Panc1 (cell line): Measurements from ENCODE around the gene MPPED1. TPM values are rescaled to one million over a fixed set of nuclear protein-coding genes. Genes with fewer than 3 reads are reported as not detected.

ENCODE experiments used
- ATAC-seq: fragments of 200-7000 bp; cut with Tn5 transposase; 2 replicates; pipeline ENCODE4 v1.9.1; 2020; ENCODE audit warnings: mild to moderate bottlenecking, moderate library complexity
- BruUV-seq: library from RNA; stranded (reverse); fragments of 400-500 nt; replicated peaks from 2 replicates; lab custom pipeline; 2021; lab: Mats Ljungman, UMichigan
- CTCF ChIA-PET: fragments of 300-600 bp; sonication (Branson Sonifier 250); formaldehyde crosslinking; loops from one replicate; lab custom pipeline; 2022; ENCODE audit warnings: antibody characterized with exemption; lab: Charles Lee
- POLR2A ChIA-PET: fragments of 300-600 bp; sonication (Branson Sonifier 250); formaldehyde crosslinking; loops from one replicate; lab custom pipeline; 2022; ENCODE audit warnings: antibody characterized with exemption; lab: Charles Lee
- DNase-seq: peaks from one replicate; pipeline ENCODE4 v3.0.0-alpha.2; 2010; ENCODE audit warnings: low read depth, low spot score
- H3K27ac ChIP-seq: 2 replicates; pipeline ENCODE4 v1.5.1; 2011; ENCODE audit warnings: mild to moderate bottlenecking, low read length, inconsistent platforms
- H3K27me3 ChIP-seq: fragments of 200-500 bp; sonication (Bioruptor generic); 2 replicates; pipeline ENCODE4 v1.6.0; 2014; ENCODE audit warnings: low read length, inconsistent platforms; ENCODE audit not compliant: control insufficient read depth, insufficient read depth
- H3K36me3 ChIP-seq: fragments of 200-500 bp; sonication (Bioruptor generic); 2 replicates; pipeline ENCODE4 v1.5.1; 2014; ENCODE audit warnings: inconsistent platforms, mild to moderate bottlenecking, low read length, moderate library complexity; ENCODE audit not compliant: control insufficient read depth, insufficient read depth
- H3K4me1 ChIP-seq: 2 replicates; pipeline ENCODE4 v1.5.1; 2011; ENCODE audit warnings: inconsistent platforms, mild to moderate bottlenecking, low read length, moderate library complexity; ENCODE audit not compliant: control insufficient read depth, insufficient read depth
- H3K4me3 ChIP-seq, 2 experiments: 2 replicates each; pipeline ENCODE4 v1.5.1; 2011 to 2012; ENCODE audit warnings: low read depth in 2 of 2, low read length in 2 of 2, mild to moderate bottlenecking in 2 of 2, inconsistent platforms in 1 of 2, moderate library complexity in 1 of 2
- H3K9me3 ChIP-seq: fragments of 200-500 bp; sonication (Bioruptor generic); 2 replicates; pipeline ENCODE4 v1.5.1; 2014; ENCODE audit warnings: low read depth, mild to moderate bottlenecking, inconsistent platforms, low read length, moderate library complexity; ENCODE audit not compliant: control insufficient read depth, insufficient read depth
- CTCF ChIP-seq: fragments of 450-650 bp; IDR thresholded peaks from 2 replicates; pipeline ENCODE4 v1.5.1; 2017; ENCODE audit warnings: mild to moderate bottlenecking
- POLR2AphosphoS5 ChIP-seq: IDR thresholded peaks from 2 replicates; pipeline ENCODE4 v1.6.1; 2012; ENCODE audit warnings: mild to moderate bottlenecking, low read depth, low read length, moderate library complexity
- REST ChIP-seq, 2 experiments: IDR thresholded peaks; 2 replicates each; pipeline ENCODE4 v1.6.1; 2011 to 2012; ENCODE audit warnings: low read depth in 2 of 2, control low read depth in 1 of 2, low read length in 1 of 2, mild to moderate bottlenecking in 1 of 2, moderate library complexity in 1 of 2; ENCODE audit not compliant: insufficient read depth in 1 of 2
- SIN3A ChIP-seq: IDR thresholded peaks from 2 replicates; pipeline ENCODE4 v1.6.1; 2012; ENCODE audit warnings: low read depth, mild to moderate bottlenecking, low read length, moderate library complexity, borderline replicate concordance; ENCODE audit not compliant: insufficient read depth
- TCF7L2 ChIP-seq: IDR thresholded peaks from 2 replicates; pipeline ENCODE4 v1.6.1; 2011; ENCODE audit warnings: mild to moderate bottlenecking, low read depth, low read length, inconsistent platforms
- in situ Hi-C: cut with HindIII; loops from 2 replicates; pipeline ENCODE4 v1.10.0; 2016; ENCODE audit warnings: low sequenced_read_pairs, low pct_unique_long_range_greater_than_20kb
- intact Hi-C: fragments of 100-400 bp; cut with micrococcal nuclease; formaldehyde crosslinking; loops from one replicate; pipeline ENCODE4 v1.10.0; 2022; ENCODE audit not compliant: unreplicated experiment
- total RNA-seq: library from RNA; stranded (reverse); gene quantifications from one replicate; pipeline ENCODE4 v1.2.1, GENCODE V29; 2021; ENCODE audit not compliant: unreplicated experiment

The MPPED1 gene
- total RNA-seq, 1 experiment from 2014 or later: not detected

- no peak; the same call in 1 of the 2 replicates for ATAC-seq
These were observed 115.1 kb downstream of the MPPED1 start for GRCh38 chr22:43526946-43527345.

GRCh38 chr22:43528601-43529360 is 117.0 kb downstream of the MPPED1 start:
- Histone ChIP-seq H3K36me3 (no peaks in the 10 kb centered on the region), H3K27me3 (no peaks in the 10 kb centered on the region), H3K4me1 (no peaks in the 10 kb centered on the region), H3K27ac (no peak overlapping the region), H3K9me3 (no peaks in the 10 kb centered on the region), H3K4me3 (no peak overlapping the region)
- ChIA-PET CTCF (no interaction called here), POLR2A (no interaction called here)
- TF ChIP-seq TCF7L2: no peak
- TF ChIP-seq SIN3A: no peak
- TF ChIP-seq CTCF: no peak
- TF ChIP-seq POLR2AphosphoS5: no peak
- TF ChIP-seq REST (IDR thresholded peaks at IDR 0.05; ENCODE audit: insufficient read depth in 1 of 2, low read depth in 2 of 2, low read length in 1 of 2): no peak
- ATAC-seq (no peak), DNase-seq (no peak)
- BruUV-seq: no TSS peak
- in situ Hi-C loops: no loop called here
- intact Hi-C loops: no loop called here

More at GRCh38 chr22:43526946-43527345, 115.1 kb downstream of the MPPED1 start:
- no TSS peak for BruUV-seq
- DNase-seq: no peak
- Histone ChIP-seq H3K4me1 (no peaks in the 10 kb centered on the region), H3K27ac (no peak overlapping the region), H3K4me3 (no peak overlapping the region), H3K9me3 (no peaks in the 10 kb centered on the region), H3K27me3 (no peaks in the 10 kb centered on the region), H3K36me3 (no peaks in the 10 kb centered on the region)
- TF ChIP-seq SIN3A (no peak), CTCF (no peak), POLR2AphosphoS5 (no peak), TCF7L2 (no peak), REST (IDR thresholded peaks at IDR 0.05; ENCODE audit: insufficient read depth in 1 of 2, low read depth in 2 of 2, low read length in 1 of 2) (no peak)
- POLR2A ChIA-PET: no interaction called here
- in situ Hi-C loops: no loop called here
- CTCF ChIA-PET: no interaction called here
- intact Hi-C loops: no loop called here
